DND-41 (cell line): ENCODE measurements around the gene TBC1D22A.
A peak's percentile ranks its signal among the peaks of the same experiment; 100 is the strongest.

Source experiments
- ATAC-seq: fragments of 200-7000 bp; cut with Tn5 transposase; 3 replicates; pipeline ENCODE4 v1.9.1; 2021; ENCODE audit warnings: low read depth; ENCODE audit not compliant: insufficient read depth
- DNase-seq: peaks from one replicate; pipeline ENCODE4 v3.0.0-alpha.2; 2020
- H2AFZ ChIP-seq: 2 replicates; pipeline ENCODE4 v1.6.0; 2012; ENCODE audit warnings: low read depth, low read length
- H3K27ac ChIP-seq: 2 replicates; pipeline ENCODE4 v1.5.1; 2012; ENCODE audit warnings: low read length, inconsistent platforms
- H3K27me3 ChIP-seq: fragments of 200-600 bp; sonication (generic); 2 replicates; pipeline ENCODE4 v1.6.0; 2012; ENCODE audit warnings: low read length, mild to moderate bottlenecking, inconsistent platforms; ENCODE audit not compliant: insufficient read depth, poor library complexity
- H3K36me3 ChIP-seq: 2 replicates; pipeline ENCODE4 v1.5.1; 2012; ENCODE audit warnings: low read length, inconsistent platforms; ENCODE audit not compliant: insufficient read depth
- H3K4me1 ChIP-seq: 2 replicates; pipeline ENCODE4 v1.5.1; 2012; ENCODE audit warnings: mild to moderate bottlenecking, low read length; ENCODE audit not compliant: insufficient read depth
- H3K4me2 ChIP-seq: 2 replicates; pipeline ENCODE4 v1.6.0; 2012; ENCODE audit warnings: mild to moderate bottlenecking, moderate library complexity, low read length, inconsistent platforms; ENCODE audit not compliant: insufficient read depth
- H3K4me3 ChIP-seq, 2 experiments: fragments of 200-600 bp in 1 of 2; shearing (Covaris generic) in 1 of 2; 2 replicates each; pipeline ENCODE4 v1.5.1; 2012 to 2016; ENCODE audit warnings: inconsistent platforms in 2 of 2, low read length in 2 of 2, mild to moderate bottlenecking in 2 of 2, low read depth in 1 of 2, moderate library complexity in 1 of 2
- H3K79me2 ChIP-seq: 2 replicates; pipeline ENCODE4 v1.6.0; 2012; ENCODE audit warnings: low read length, inconsistent platforms; ENCODE audit not compliant: insufficient read depth
- H3K9ac ChIP-seq: 2 replicates; pipeline ENCODE4 v1.6.0; 2012; ENCODE audit warnings: low read depth, mild to moderate bottlenecking, inconsistent platforms, low read length, moderate library complexity
- H3K9me3 ChIP-seq: 2 replicates; pipeline ENCODE4 v1.5.1; 2012; ENCODE audit warnings: low read length, moderate library complexity, mild to moderate bottlenecking, inconsistent platforms; ENCODE audit not compliant: insufficient read depth, severe bottlenecking
- H4K20me1 ChIP-seq: 2 replicates; pipeline ENCODE4 v1.6.0; 2012; ENCODE audit warnings: low read length; ENCODE audit not compliant: insufficient read depth
- EZH2 ChIP-seq: IDR thresholded peaks from 3 replicates; pipeline ENCODE4 v1.6.1; 2012; ENCODE audit warnings: borderline replicate concordance, low read depth, mild to moderate bottlenecking, moderate library complexity, low read length, inconsistent platforms; ENCODE audit not compliant: severe bottlenecking
- TF ChIP-seq, protein P1 (sequence below): IDR thresholded peaks from 2 replicates; pipeline ENCODE4 v1.5.1; 2012; ENCODE audit warnings: borderline replicate concordance, low read length, moderate library complexity, mild to moderate bottlenecking; ENCODE audit not compliant: poor library complexity, severe bottlenecking; ENCODE audit errors: extremely low read depth

The TBC1D22A gene

DNA sequence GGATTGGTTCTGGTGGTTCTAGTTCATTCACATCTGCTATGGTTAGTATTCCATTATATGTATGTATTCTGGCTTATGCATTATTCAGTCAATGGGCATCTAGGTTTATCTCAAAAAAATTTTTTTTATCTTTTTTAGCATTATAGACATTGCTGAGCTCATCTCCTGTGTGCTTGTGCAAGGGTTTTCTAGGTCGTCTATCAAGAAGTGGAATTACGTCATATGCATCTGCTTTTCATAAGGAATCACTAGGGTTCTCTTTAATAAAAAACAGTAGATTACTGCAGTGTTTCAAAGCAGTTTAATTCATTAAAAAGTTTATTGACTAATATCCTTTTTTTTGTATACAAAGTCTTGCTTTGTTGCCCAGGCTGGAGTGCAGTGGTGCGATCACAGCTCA lies 21.3 kb downstream of the TBC1D22A start:
- Histone ChIP-seq H3K9me3 (no peaks in the 10 kb centered on the region), H3K27me3 (no peaks in the 10 kb centered on the region), H2AFZ (no peak overlapping the region), H3K9ac (no peak overlapping the region), H3K27ac (no peak overlapping the region), H3K4me2 (no peak overlapping the region), H4K20me1 (peaks cover 30% of the 10 kb centered on the region), H3K79me2 (peaks cover 96% of the 10 kb centered on the region), H3K4me1 (no peaks in the 10 kb centered on the region), H3K4me3 (no peak overlapping the region), H3K36me3 (0 out of 2 replicates have a peak, but pooled peaks cover 5% of the 10 kb centered on the region)
- ATAC-seq (no peak), DNase-seq (no peak)
- TF ChIP-seq, protein P1, sequence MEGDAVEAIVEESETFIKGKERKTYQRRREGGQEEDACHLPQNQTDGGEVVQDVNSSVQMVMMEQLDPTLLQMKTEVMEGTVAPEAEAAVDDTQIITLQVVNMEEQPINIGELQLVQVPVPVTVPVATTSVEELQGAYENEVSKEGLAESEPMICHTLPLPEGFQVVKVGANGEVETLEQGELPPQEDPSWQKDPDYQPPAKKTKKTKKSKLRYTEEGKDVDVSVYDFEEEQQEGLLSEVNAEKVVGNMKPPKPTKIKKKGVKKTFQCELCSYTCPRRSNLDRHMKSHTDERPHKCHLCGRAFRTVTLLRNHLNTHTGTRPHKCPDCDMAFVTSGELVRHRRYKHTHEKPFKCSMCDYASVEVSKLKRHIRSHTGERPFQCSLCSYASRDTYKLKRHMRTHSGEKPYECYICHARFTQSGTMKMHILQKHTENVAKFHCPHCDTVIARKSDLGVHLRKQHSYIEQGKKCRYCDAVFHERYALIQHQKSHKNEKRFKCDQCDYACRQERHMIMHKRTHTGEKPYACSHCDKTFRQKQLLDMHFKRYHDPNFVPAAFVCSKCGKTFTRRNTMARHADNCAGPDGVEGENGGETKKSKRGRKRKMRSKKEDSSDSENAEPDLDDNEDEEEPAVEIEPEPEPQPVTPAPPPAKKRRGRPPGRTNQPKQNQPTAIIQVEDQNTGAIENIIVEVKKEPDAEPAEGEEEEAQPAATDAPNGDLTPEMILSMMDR, result no peak
- TF ChIP-seq EZH2, result no peak

DNA sequence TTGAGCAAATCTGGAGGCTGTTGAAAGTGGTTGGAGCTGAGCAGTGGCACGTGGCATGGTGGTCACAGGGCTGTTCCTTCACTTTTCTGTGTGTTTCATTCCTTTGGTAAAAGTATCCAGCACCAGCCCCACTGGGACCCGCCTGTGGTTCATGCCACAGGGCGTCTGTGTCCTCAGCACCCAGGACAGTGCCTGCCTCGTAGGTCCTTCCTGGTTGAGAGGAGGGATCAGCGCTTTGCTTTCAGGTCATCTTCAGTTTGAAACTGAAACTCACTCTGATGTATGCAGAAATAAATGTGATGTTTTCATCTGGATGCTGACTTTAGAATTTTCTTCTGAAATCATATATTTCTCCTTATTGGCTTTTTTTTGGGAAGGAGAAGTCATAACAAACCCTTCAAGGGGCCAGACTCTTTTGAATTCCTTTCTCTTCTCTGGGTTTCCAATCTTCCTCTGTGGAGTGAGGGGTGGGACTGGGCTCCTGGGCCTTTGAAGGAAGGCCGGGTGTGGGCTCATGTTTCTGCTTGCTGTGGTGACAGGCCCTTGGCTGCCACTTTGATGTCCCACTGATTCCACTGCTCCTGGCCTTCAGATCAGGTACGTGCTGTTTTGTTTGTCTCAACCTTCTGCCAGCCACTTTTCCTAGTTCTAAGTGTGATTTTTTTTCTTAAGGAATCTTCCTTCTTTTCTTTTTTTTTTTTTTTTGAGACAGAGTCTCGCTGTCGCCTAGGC lies 26.2 kb downstream of the TBC1D22A start:
- H3K27ac ChIP-seq, result no peak overlapping the region
- peaks cover 83% of the 10 kb centered on the region for H3K79me2 ChIP-seq
- peaks cover 10% of the 10 kb centered on the region; the same call in 1 of the 2 replicates for H4K20me1 ChIP-seq
- no peaks in the 10 kb centered on the region for H3K9me3 ChIP-seq
- H3K4me2 ChIP-seq, result no peak overlapping the region
- no peak for TF ChIP-seq EZH2
- TF ChIP-seq, protein P1, result no peak
- peaks cover 17% of the 10 kb centered on the region for H3K36me3 ChIP-seq
- H2AFZ ChIP-seq, result no peak overlapping the region
- peaks cover 30% of the 10 kb centered on the region for H3K4me1 ChIP-seq
- DNase-seq (no peak), ATAC-seq (no peak)
- H3K27me3 ChIP-seq, result no peaks in the 10 kb centered on the region
- H3K9ac ChIP-seq, result no peak overlapping the region; the same call in 1 of the 2 replicates
- no peak overlapping the region for H3K4me3 ChIP-seq

DNA sequence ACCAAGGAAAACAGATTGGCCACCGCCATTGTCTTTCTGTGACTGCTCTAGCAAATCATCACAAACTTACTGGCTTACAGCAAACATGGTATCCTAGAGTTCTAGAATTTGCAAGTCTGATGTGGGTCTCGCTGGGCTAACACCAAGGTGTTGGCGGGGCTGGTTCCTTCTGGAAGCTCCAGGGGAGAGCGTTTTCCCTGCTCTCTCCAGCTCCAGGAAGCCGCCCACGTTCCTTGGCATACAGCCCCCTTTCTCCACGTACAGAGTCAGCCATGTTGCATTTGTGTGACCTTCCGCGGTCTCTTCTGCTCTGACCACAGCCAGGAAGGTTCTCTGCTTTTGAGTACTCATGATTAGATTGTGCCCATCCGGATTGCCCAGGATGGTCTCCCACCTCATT lies 27.5 kb downstream of the TBC1D22A start:
- peaks cover 30% of the 10 kb centered on the region for H3K4me1 ChIP-seq
- H3K4me2 ChIP-seq, result peak overlapping the region; percentile 66
- H3K27ac ChIP-seq, result peak overlapping the region; percentile 83
- no peaks in the 10 kb centered on the region for H3K27me3 ChIP-seq
- H3K9ac ChIP-seq, result peak overlapping the region; percentile 43; the same call in 1 of the 2 replicates
- no peak overlapping the region for H2AFZ ChIP-seq
- peaks cover 81% of the 10 kb centered on the region for H3K79me2 ChIP-seq
- H3K4me3 ChIP-seq, result peak overlapping the region in 1 of 2 experiments; percentile 40; a peak in 2 of 4 replicates
- peaks cover 30% of the 10 kb centered on the region for H3K36me3 ChIP-seq
- no peak for TF ChIP-seq EZH2
- TF ChIP-seq, protein P1, result no peak
- no peak for DNase-seq
- H4K20me1 ChIP-seq, result peaks cover 9% of the 10 kb centered on the region; the same call in 1 of the 2 replicates
- H3K9me3 ChIP-seq, result no peaks in the 10 kb centered on the region
- no peak for ATAC-seq
